Neural cell (in vitro differentiated cells): ENCODE data around the gene ARHGAP6.

Experiments used
- EP300 ChIP-seq: fragments of 450-650 bp; conservative IDR thresholded peaks from 2 replicates; pipeline ENCODE4 v1.6.1; 2014; ENCODE audit warnings: antibody characterized with exemption, mild to moderate bottlenecking, moderate library complexity; ENCODE audit not compliant: poor library complexity, severe bottlenecking
- EZH2 ChIP-seq: fragments of 200-600, 300-800 bp; shearing (Covaris generic), sonication (generic); IDR thresholded peaks from 2 replicates; pipeline ENCODE4 v1.6.1; 2014; ENCODE audit warnings: antibody characterized with exemption, low read length, borderline replicate concordance, mild to moderate bottlenecking; ENCODE audit not compliant: insufficient read depth, poor library complexity, severe bottlenecking
- MXI1 ChIP-seq: fragments of 450-650 bp; conservative IDR thresholded peaks from 2 replicates; pipeline ENCODE4 v1.6.1; 2014; ENCODE audit warnings: antibody characterized with exemption, mild to moderate bottlenecking; ENCODE audit not compliant: poor library complexity, severe bottlenecking
- POLR2AphosphoS5 ChIP-seq: IDR thresholded peaks from 2 replicates; pipeline ENCODE4 v1.6.1; 2012
- RAD21 ChIP-seq: fragments of 450-650 bp; conservative IDR thresholded peaks from 2 replicates; pipeline ENCODE4 v1.6.1; 2014; ENCODE audit warnings: antibody characterized with exemption, mild to moderate bottlenecking, moderate library complexity
- SMC3 ChIP-seq: fragments of 450-650 bp; conservative IDR thresholded peaks from 2 replicates; pipeline ENCODE4 v1.6.1; 2014; ENCODE audit warnings: antibody characterized with exemption, mild to moderate bottlenecking, moderate library complexity; ENCODE audit not compliant: poor library complexity
- TAF1 ChIP-seq: IDR thresholded peaks from 2 replicates; pipeline ENCODE4 v1.6.1; 2012; ENCODE audit warnings: low read depth
- TF ChIP-seq, protein P1 (sequence below): fragments of 450-650 bp; IDR thresholded peaks from 2 replicates; pipeline ENCODE4 v1.5.1; 2014; ENCODE audit warnings: antibody characterized with exemption, mild to moderate bottlenecking, moderate library complexity; ENCODE audit not compliant: poor library complexity, severe bottlenecking
- TF ChIP-seq, protein P2 (sequence below): IDR thresholded peaks from 2 replicates; pipeline ENCODE4 v1.6.1; 2012; ENCODE audit warnings: borderline replicate concordance

DNA sequence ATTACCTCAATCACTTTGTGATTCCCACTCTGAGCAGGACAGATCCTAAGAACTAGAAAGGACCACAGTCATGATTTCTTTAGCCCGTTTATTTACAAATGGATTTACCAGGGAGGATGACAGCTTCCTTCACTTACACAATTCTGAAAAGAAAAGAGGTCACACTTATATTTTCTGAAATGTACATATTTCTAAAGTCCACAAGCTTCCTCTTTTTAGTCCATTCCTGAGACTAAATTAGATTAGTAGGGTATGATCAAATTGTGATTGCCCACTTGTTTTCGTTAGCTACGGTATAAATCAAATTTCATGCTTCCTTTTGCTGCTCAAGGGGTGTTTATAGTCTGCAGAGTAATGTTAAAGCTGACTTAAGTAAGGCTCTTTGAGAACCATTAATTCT, 380.1 kb downstream of the ARHGAP6 start:
- TF ChIP-seq, protein P1, sequence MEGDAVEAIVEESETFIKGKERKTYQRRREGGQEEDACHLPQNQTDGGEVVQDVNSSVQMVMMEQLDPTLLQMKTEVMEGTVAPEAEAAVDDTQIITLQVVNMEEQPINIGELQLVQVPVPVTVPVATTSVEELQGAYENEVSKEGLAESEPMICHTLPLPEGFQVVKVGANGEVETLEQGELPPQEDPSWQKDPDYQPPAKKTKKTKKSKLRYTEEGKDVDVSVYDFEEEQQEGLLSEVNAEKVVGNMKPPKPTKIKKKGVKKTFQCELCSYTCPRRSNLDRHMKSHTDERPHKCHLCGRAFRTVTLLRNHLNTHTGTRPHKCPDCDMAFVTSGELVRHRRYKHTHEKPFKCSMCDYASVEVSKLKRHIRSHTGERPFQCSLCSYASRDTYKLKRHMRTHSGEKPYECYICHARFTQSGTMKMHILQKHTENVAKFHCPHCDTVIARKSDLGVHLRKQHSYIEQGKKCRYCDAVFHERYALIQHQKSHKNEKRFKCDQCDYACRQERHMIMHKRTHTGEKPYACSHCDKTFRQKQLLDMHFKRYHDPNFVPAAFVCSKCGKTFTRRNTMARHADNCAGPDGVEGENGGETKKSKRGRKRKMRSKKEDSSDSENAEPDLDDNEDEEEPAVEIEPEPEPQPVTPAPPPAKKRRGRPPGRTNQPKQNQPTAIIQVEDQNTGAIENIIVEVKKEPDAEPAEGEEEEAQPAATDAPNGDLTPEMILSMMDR = no peak
- TF ChIP-seq EP300 (no peak), POLR2AphosphoS5 (no peak), EZH2 (no peak), RAD21 (no peak), TAF1 (no peak), SMC3 (no peak), MXI1 (no peak)
- TF ChIP-seq, protein P2, sequence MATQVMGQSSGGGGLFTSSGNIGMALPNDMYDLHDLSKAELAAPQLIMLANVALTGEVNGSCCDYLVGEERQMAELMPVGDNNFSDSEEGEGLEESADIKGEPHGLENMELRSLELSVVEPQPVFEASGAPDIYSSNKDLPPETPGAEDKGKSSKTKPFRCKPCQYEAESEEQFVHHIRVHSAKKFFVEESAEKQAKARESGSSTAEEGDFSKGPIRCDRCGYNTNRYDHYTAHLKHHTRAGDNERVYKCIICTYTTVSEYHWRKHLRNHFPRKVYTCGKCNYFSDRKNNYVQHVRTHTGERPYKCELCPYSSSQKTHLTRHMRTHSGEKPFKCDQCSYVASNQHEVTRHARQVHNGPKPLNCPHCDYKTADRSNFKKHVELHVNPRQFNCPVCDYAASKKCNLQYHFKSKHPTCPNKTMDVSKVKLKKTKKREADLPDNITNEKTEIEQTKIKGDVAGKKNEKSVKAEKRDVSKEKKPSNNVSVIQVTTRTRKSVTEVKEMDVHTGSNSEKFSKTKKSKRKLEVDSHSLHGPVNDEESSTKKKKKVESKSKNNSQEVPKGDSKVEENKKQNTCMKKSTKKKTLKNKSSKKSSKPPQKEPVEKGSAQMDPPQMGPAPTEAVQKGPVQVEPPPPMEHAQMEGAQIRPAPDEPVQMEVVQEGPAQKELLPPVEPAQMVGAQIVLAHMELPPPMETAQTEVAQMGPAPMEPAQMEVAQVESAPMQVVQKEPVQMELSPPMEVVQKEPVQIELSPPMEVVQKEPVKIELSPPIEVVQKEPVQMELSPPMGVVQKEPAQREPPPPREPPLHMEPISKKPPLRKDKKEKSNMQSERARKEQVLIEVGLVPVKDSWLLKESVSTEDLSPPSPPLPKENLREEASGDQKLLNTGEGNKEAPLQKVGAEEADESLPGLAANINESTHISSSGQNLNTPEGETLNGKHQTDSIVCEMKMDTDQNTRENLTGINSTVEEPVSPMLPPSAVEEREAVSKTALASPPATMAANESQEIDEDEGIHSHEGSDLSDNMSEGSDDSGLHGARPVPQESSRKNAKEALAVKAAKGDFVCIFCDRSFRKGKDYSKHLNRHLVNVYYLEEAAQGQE = no peak
